Suprapubic skin (tissue), 3 donors: ENCODE measurements around the gene OR2B6.

Experiments
- CTCF ChIP-seq, 2 donors: fragments of 200-600 bp in 1 of 2; fragments of 450-650 bp in 1 of 2; sonication (generic) in 1 of 2; IDR thresholded peaks; one replicate each; pipeline ENCODE4 v1.5.1; 2016 to 2019; ENCODE audit warnings: antibody characterized with exemption in 2 of 2, mild to moderate bottlenecking in 1 of 2, moderate library complexity in 1 of 2
- EP300 ChIP-seq: sonication (generic); formaldehyde crosslinking; IDR thresholded peaks from one replicate; pipeline ENCODE4 v1.6.1; 2017; ENCODE audit warnings: antibody characterized with exemption
- POLR2A ChIP-seq, 2 donors: fragments of 450-650 bp; IDR thresholded peaks; one replicate each; pipeline ENCODE4 v1.6.1; 2017; ENCODE audit warnings: antibody characterized with exemption in 2 of 2, mild to moderate bottlenecking in 2 of 2, moderate library complexity in 2 of 2

GRCh38 chr6:28004350-28005151 is 47.5 kb downstream of the OR2B6 start:
- TF ChIP-seq CTCF (IDR thresholded peaks at IDR 0.05) (no peak), POLR2A (IDR thresholded peaks at IDR 0.05) (no peak), EP300 (no peak)
